H1 (cell line): ENCODE results near the gene TGFB1. TPM values are rescaled to one million over a fixed set of nuclear protein-coding genes. Genes with fewer than 3 reads are reported as not detected.

ENCODE experiments used
- CTCF ChIA-PET: fragments of 300-600 bp; sonication (Branson Sonifier 250); formaldehyde crosslinking; loops from one replicate; lab custom pipeline; 2021; ENCODE audit not compliant: partially characterized antibody; lab: Charles Lee
- POLR2A ChIA-PET: fragments of 300-600 bp; sonication (Branson Sonifier 250); formaldehyde crosslinking; loops from one replicate; lab custom pipeline; 2021; ENCODE audit warnings: inconsistent platforms; ENCODE audit not compliant: partially characterized antibody; lab: Charles Lee
- DNase-seq, 2 experiments: peaks; one replicate each; pipeline versions ENCODE4 v3.0.0 to v3.0.0-alpha.2; 2010 to 2022; ENCODE audit warnings: low spot score in 2 of 2, low read depth in 1 of 2, mixed read lengths in 1 of 2
- FAIRE-seq: peaks from 2 replicates; lab custom pipeline; 2011; peaks lifted over from hg19 to GRCh38; lab: Jason Lieb, UNC
- H2AFZ ChIP-seq: 2 replicates; pipeline ENCODE4 v1.8.1; 2012; ENCODE audit warnings: low read length, inconsistent platforms
- H2AK5ac ChIP-seq: 2 replicates; pipeline ENCODE4 v1.6.1; 2013; ENCODE audit warnings: low read depth, low read length
- H2BK120ac ChIP-seq: replicated peaks from 2 replicates; pipeline ENCODE3; 2013; ENCODE audit warnings: low read depth, low read length, inconsistent platforms
- H2BK12ac ChIP-seq: 2 replicates; pipeline ENCODE4 v1.6.1; 2013; ENCODE audit warnings: low read depth, low read length
- H2BK15ac ChIP-seq: 2 replicates; pipeline ENCODE4 v1.6.1; 2013; ENCODE audit warnings: low read length
- H2BK20ac ChIP-seq: 2 replicates; pipeline ENCODE4 v1.6.1; 2013; ENCODE audit warnings: low read length
- H2BK5ac ChIP-seq: 2 replicates; pipeline ENCODE4 v1.6.1; 2013; ENCODE audit warnings: low read depth, low read length
- H3K14ac ChIP-seq: 2 replicates; pipeline ENCODE4 v1.6.1; 2013; ENCODE audit warnings: inconsistent platforms; ENCODE audit not compliant: insufficient read length
- H3K18ac ChIP-seq: 2 replicates; pipeline ENCODE4 v1.6.1; 2013; ENCODE audit warnings: low read length; ENCODE audit errors: extremely low read depth
- H3K23ac ChIP-seq: 2 replicates; pipeline ENCODE4 v1.6.1; 2013; ENCODE audit warnings: inconsistent platforms; ENCODE audit not compliant: insufficient read length
- H3K23me2 ChIP-seq: 2 replicates; pipeline ENCODE4 v1.6.1; 2013; ENCODE audit warnings: low read depth, low read length
- H3K27ac ChIP-seq: 2 replicates; pipeline ENCODE4 v1.6.1; 2011; ENCODE audit warnings: low read depth, low read length, inconsistent platforms
- H3K27me3 ChIP-seq, 4 experiments: replicated peaks in 1 of 4; 1 replicate in 1 of 4; 2 replicates in 3 of 4; pipeline versions ENCODE4 v1.6.1 to v1.8.1; 2011 to 2013; ENCODE audit warnings: low read length in 3 of 4, mild to moderate bottlenecking in 3 of 4, inconsistent platforms in 2 of 4, mixed read lengths in 2 of 4, moderate library complexity in 1 of 4; ENCODE audit not compliant: control insufficient read depth in 3 of 4, insufficient read depth in 3 of 4; ENCODE audit errors: extremely low read depth in 1 of 4
- H3K36me3 ChIP-seq, 4 experiments: 2 replicates each; pipeline versions ENCODE4 v1.6.1 to v1.8.1; 2011 to 2013; ENCODE audit warnings: mild to moderate bottlenecking in 4 of 4, low read length in 3 of 4, moderate library complexity in 2 of 4, control low read depth in 1 of 4, inconsistent platforms in 1 of 4; ENCODE audit not compliant: insufficient read depth in 4 of 4, control insufficient read depth in 2 of 4
- H3K4ac ChIP-seq: replicated peaks from 2 replicates; pipeline ENCODE3; 2013; ENCODE audit warnings: low read length, low read depth, mixed read lengths, inconsistent platforms; ENCODE audit not compliant: insufficient read length
- H3K4me1 ChIP-seq, 4 experiments: replicated peaks in 1 of 4; 1 replicate in 1 of 4; 2 replicates in 3 of 4; pipeline versions ENCODE4 v1.6.1 to v1.8.1; 2011 to 2013; ENCODE audit warnings: low read length in 3 of 4, inconsistent platforms in 2 of 4, mixed read lengths in 1 of 4; ENCODE audit not compliant: insufficient read depth in 4 of 4, control insufficient read depth in 3 of 4
- H3K4me2 ChIP-seq, 2 experiments: 2 replicates each; pipeline versions ENCODE4 v1.6.1 to v1.8.1; 2011 to 2013; ENCODE audit warnings: low read depth in 2 of 2, low read length in 2 of 2, control low read depth in 1 of 2, inconsistent platforms in 1 of 2, mild to moderate bottlenecking in 1 of 2; ENCODE audit not compliant: insufficient read depth in 1 of 2
- H3K4me3 ChIP-seq, 4 experiments: fragments of 200-600, 300-600 bp in 1 of 4; sonication (generic), shearing (Covaris generic), sonication (Bioruptor Twin) in 1 of 4; 2 replicates each; pipeline versions ENCODE4 v1.5.1 to v1.8.1; 2011 to 2016; ENCODE audit warnings: low read length in 4 of 4, low read depth in 3 of 4, control low read depth in 2 of 4, inconsistent platforms in 2 of 4, mild to moderate bottlenecking in 2 of 4, mixed read lengths in 1 of 4, moderate library complexity in 1 of 4; ENCODE audit not compliant: insufficient read depth in 2 of 4; ENCODE audit errors: extremely low read depth in 1 of 4
- H3K56ac ChIP-seq: replicated peaks from 2 replicates; pipeline ENCODE3; 2013; ENCODE audit warnings: low read depth, mild to moderate bottlenecking, mixed read lengths, low read length, inconsistent platforms; ENCODE audit not compliant: insufficient read length
- H3K79me1 ChIP-seq: 2 replicates; pipeline ENCODE4 v1.6.1; 2013; ENCODE audit warnings: low read depth, low read length, control low read depth
- H3K79me2 ChIP-seq, 2 experiments: 2 replicates each; pipeline versions ENCODE4 v1.6.1 to v1.8.1; 2012 to 2013; ENCODE audit warnings: low read length in 2 of 2, mild to moderate bottlenecking in 2 of 2, inconsistent platforms in 1 of 2; ENCODE audit not compliant: insufficient read depth in 2 of 2, control insufficient read depth in 1 of 2
- H3K9ac ChIP-seq, 4 experiments: replicated peaks in 1 of 4; 1 replicate in 1 of 4; 2 replicates in 3 of 4; pipeline versions ENCODE4 v1.6.1 to v1.8.1; 2011 to 2013; ENCODE audit warnings: low read depth in 3 of 4, low read length in 3 of 4, control low read depth in 2 of 4, mild to moderate bottlenecking in 2 of 4, moderate library complexity in 2 of 4, inconsistent platforms in 1 of 4; ENCODE audit errors: extremely low read depth in 1 of 4
- H3K9me3 ChIP-seq, 2 experiments: 2 replicates each; pipeline versions ENCODE4 v1.6.1 to v1.8.1; 2012 to 2013; ENCODE audit warnings: mild to moderate bottlenecking in 2 of 2, moderate library complexity in 2 of 2, control low read depth in 1 of 2, inconsistent platforms in 1 of 2, low read depth in 1 of 2, low read length in 1 of 2, mixed read lengths in 1 of 2; ENCODE audit not compliant: insufficient read depth in 2 of 2
- H4K20me1 ChIP-seq, 2 experiments: replicated peaks in 1 of 2; 2 replicates each; pipeline versions ENCODE3 to v1.8.1; 2011 to 2013; ENCODE audit warnings: inconsistent platforms in 2 of 2, low read length in 2 of 2, mild to moderate bottlenecking in 1 of 2; ENCODE audit not compliant: insufficient read depth in 2 of 2, control insufficient read depth in 1 of 2
- H4K5ac ChIP-seq: 2 replicates; pipeline ENCODE4 v1.6.1; 2013; ENCODE audit warnings: low read length, low read depth, mixed read lengths, inconsistent platforms; ENCODE audit not compliant: insufficient read length
- H4K8ac ChIP-seq: 2 replicates; pipeline ENCODE4 v1.8.0; 2013; ENCODE audit warnings: mild to moderate bottlenecking, moderate library complexity, low read length, inconsistent platforms; ENCODE audit not compliant: insufficient read depth; ENCODE audit errors: extremely low read depth
- H4K91ac ChIP-seq: replicated peaks from 2 replicates; pipeline ENCODE3; 2013; ENCODE audit warnings: low read length, mixed read lengths, inconsistent platforms; ENCODE audit not compliant: insufficient read length
- BACH1 ChIP-seq: IDR thresholded peaks from 2 replicates; pipeline ENCODE4 v1.6.1; 2012; ENCODE audit warnings: low read length, improper control_type of control experiment
- CEBPB ChIP-seq: IDR thresholded peaks from 2 replicates; pipeline ENCODE4 v1.6.1; 2012; ENCODE audit warnings: low read depth, low read length
- CHD1 ChIP-seq: IDR thresholded peaks from 2 replicates; pipeline ENCODE4 v1.6.1; 2012; ENCODE audit warnings: low read depth, low read length, improper control_type of control experiment
- NANOG ChIP-seq: IDR thresholded peaks from 2 replicates; pipeline ENCODE4 v1.6.1; 2011; ENCODE audit warnings: low read length, low read depth, mild to moderate bottlenecking, inconsistent platforms; ENCODE audit not compliant: insufficient read depth, poor library complexity, severe bottlenecking
- POLR2A ChIP-seq, 2 experiments: IDR thresholded peaks; 1 replicate in 1 of 2; 2 replicates in 1 of 2; pipeline ENCODE4 v1.6.1; 2011; ENCODE audit warnings: low read depth in 2 of 2, low read length in 2 of 2, mild to moderate bottlenecking in 2 of 2; ENCODE audit errors: control extremely low read depth in 1 of 2
- RBBP5 ChIP-seq: IDR thresholded peaks from 2 replicates; pipeline ENCODE4 v1.7.1; 2012; ENCODE audit warnings: low read depth, mild to moderate bottlenecking, inconsistent platforms, low read length, moderate library complexity, borderline replicate concordance
- SIN3A ChIP-seq, 2 experiments: IDR thresholded peaks in 1 of 2; conservative IDR thresholded peaks in 1 of 2; 2 replicates each; pipeline ENCODE4 v1.6.1; 2011 to 2012; ENCODE audit warnings: low read length in 2 of 2, improper control_type of control experiment in 1 of 2, low read depth in 1 of 2, mild to moderate bottlenecking in 1 of 2
- WGBS, 2 experiments: shearing (Covaris generic) in 1 of 2; methylation state at CpG; one replicate each; pipeline versions ENCODE4 v1.1.6 to v1.1.7; 2013 to 2015; ENCODE audit warnings: low lambda C conversion rate in 2 of 2, mixed read lengths in 2 of 2, inconsistent platforms in 1 of 2, low coverage in 1 of 2, missing lambda C conversion rate in 1 of 2; ENCODE audit not compliant: insufficient replicate concordance in 2 of 2, insufficient coverage in 1 of 2, insufficient read length in 1 of 2; ENCODE audit errors: extremely low coverage in 1 of 2, missing lambda C conversion rate in 1 of 2; 5-methylcytosine and 5-hydroxymethylcytosine counted together
- polyA plus RNA-seq, 7 experiments: library from polyadenylated mRNA; depleted of rRNA in 3 of 7; stranded (reverse) in 5 of 7; unstranded in 2 of 7; fragments of >200 nt in 5 of 7; fragments of 200-250 nt in 2 of 7; gene quantifications; 1 replicate in 5 of 7; 2 replicates in 1 of 7; 4 replicates in 1 of 7; pipeline versions ENCODE4 v1.2.1 to v1.2.3, GENCODE V29; 2011 to 2013; ENCODE audit warnings: missing spikeins in 2 of 7, mixed read lengths in 2 of 7
- total RNA-seq: library from RNA; stranded (reverse); fragmentation: NEBNext Ultra II Directional; extraction: Animal tissue kit (Norgen Biotek cat#: 25700); gene quantifications from 2 replicates; pipeline ENCODE4 v1.2.1, GENCODE V29; 2021

The TGFB1 gene
- total and polyA plus RNA-seq, 2 of the 8 experiments (the other 6 are each of a cell fraction or from before 2014, with no cell fraction given) = 1.7 to 10.6 TPM

GRCh38 chr19:41325947-41326706, 27.6 kb downstream of the TGFB1 start:
- H3K4me3 ChIP-seq = peak overlapping the region; percentile 43 to 55 (median 50); a peak in 6 of 8 replicates
- H2BK20ac ChIP-seq = peak overlapping the region; percentile 2; the same call in 1 of the 2 replicates
- no peak overlapping the region for H2AFZ ChIP-seq
- peaks cover 0 to 6% (median 0%) of the 10 kb centered on the region in 4 experiments; a peak in 3 of 7 replicates for H3K27me3 ChIP-seq
- no peaks in the 10 kb centered on the region for H3K79me1 ChIP-seq
- H3K56ac ChIP-seq = no peak overlapping the region
- POLR2A ChIA-PET = interaction anchor here (0.6 to 12.6 kb wide), 9 partner anchors 9 to 118 kb away, joined by 3 to 137 read pairs (median 5); partner anchors contain the start of genes B9D2 and CCDC97
- peak overlapping the region; percentile 19; the same call in 1 of the 2 replicates for H3K18ac ChIP-seq
- WGBS, 2 experiments = 47% methylated on average over 24 of the region's 30 CpGs; no CpG with 5 or more reads in 1 of the 2 experiments
- peaks cover 15 to 32% (median 23%) of the 10 kb centered on the region in 4 experiments for H3K4me1 ChIP-seq
- H3K9ac ChIP-seq = no peak overlapping the region
- no peak overlapping the region for H3K27ac ChIP-seq
- no peaks in the 10 kb centered on the region for H3K9me3 ChIP-seq
- H4K5ac ChIP-seq = no peak overlapping the region
- no peak for TF ChIP-seq BACH1
- no peak for TF ChIP-seq RBBP5
- TF ChIP-seq CHD1 = no peak
- TF ChIP-seq NANOG = no peak
- no peak for TF ChIP-seq CEBPB
- no peak for TF ChIP-seq POLR2A (IDR thresholded peaks at IDR 0.05; ENCODE audit: control extremely low read depth in 1 of 2, low read depth in 2 of 2, low read length in 2 of 2)
- TF ChIP-seq SIN3A (conservative IDR thresholded peaks at IDR 0.05 in 1 of 2, IDR thresholded peaks at IDR 0.05 in 1 of 2; ENCODE audit: low read depth in 1 of 2, low read length in 2 of 2) = no peak
- TF ChIP-seq, all 59 proteins: peak for 0
- H3K36me3 ChIP-seq = no peaks in the 10 kb centered on the region; a peak in 3 of 8 replicates
- H3K14ac ChIP-seq = no peak overlapping the region
- no peak for FAIRE-seq
- peak overlapping the region; percentile 95; the same call in 1 of the 2 replicates for H2BK12ac ChIP-seq
- H2BK120ac ChIP-seq = peak overlapping the region; percentile 50
- peak in 1 of 2 experiments; percentile 53 for DNase-seq
- peak overlapping the region; percentile 65 for H3K4ac ChIP-seq
- H3K23ac ChIP-seq = peak overlapping the region; percentile 7
- peak overlapping the region; percentile 94 for H4K91ac ChIP-seq
- peaks cover 0 to 4% of the 10 kb centered on the region in 2 experiments for H4K20me1 ChIP-seq
- 0 out of 2 replicates have a peak overlapping the region, but pooled peaks have one; percentile 1 for H2BK15ac ChIP-seq
- CTCF ChIA-PET = interaction anchor here (0.6 kb wide), 1 partner anchor 466 kb away, joined by 3 read pairs; no protein-coding TSS in a partner anchor
- H3K4me2 ChIP-seq = peak overlapping the region; percentile 97 to 98
- H3K23me2 ChIP-seq = peaks cover 17% of the 10 kb centered on the region
- peak overlapping the region; percentile 15 for H4K8ac ChIP-seq
- H2AK5ac ChIP-seq = peak overlapping the region; percentile 18; the same call in 1 of the 2 replicates
- H2BK5ac ChIP-seq = peak overlapping the region; percentile 62; the same call in 1 of the 2 replicates
- H3K79me2 ChIP-seq = no peaks in the 10 kb centered on the region
